KMS-11 (cell line): ENCODE measurements around the gene PTPN1.

ENCODE experiments used
- H2AFZ ChIP-seq: fragments of 200-600 bp; sonication (generic); 2 replicates; pipeline ENCODE4 v1.6.1; 2016; ENCODE audit warnings: antibody characterized with exemption, mixed run types, low read depth
- H3K27ac ChIP-seq: fragments of 200-600 bp; sonication (generic); 2 replicates; pipeline ENCODE4 v1.6.1; 2016; ENCODE audit warnings: mild to moderate bottlenecking, mixed run types
- H3K27me3 ChIP-seq: fragments of 200-600 bp; sonication (generic); 2 replicates; pipeline ENCODE4 v1.6.1; 2017; ENCODE audit warnings: mild to moderate bottlenecking, low read depth, mixed run types, moderate library complexity; ENCODE audit not compliant: insufficient read depth
- H3K36me3 ChIP-seq: fragments of 200-600 bp; sonication (generic); 2 replicates; pipeline ENCODE4 v1.6.1; 2017; ENCODE audit warnings: mild to moderate bottlenecking, mixed run types; ENCODE audit not compliant: insufficient read depth
- H3K4me1 ChIP-seq: fragments of 200-600 bp; sonication (generic); 2 replicates; pipeline ENCODE4 v1.6.1; 2016; ENCODE audit warnings: mild to moderate bottlenecking, low read depth, mixed run types; ENCODE audit not compliant: poor library complexity, severe bottlenecking
- H3K4me2 ChIP-seq: fragments of 200-600 bp; sonication (generic); 2 replicates; pipeline ENCODE4 v1.7.0; 2016; ENCODE audit warnings: mild to moderate bottlenecking, mixed run types
- H3K4me3 ChIP-seq: fragments of 200-600 bp; sonication (generic); IDR thresholded peaks from 2 replicates; pipeline ENCODE4 v1.6.1; 2017; ENCODE audit warnings: low read depth, low read length, mixed read lengths; ENCODE audit not compliant: insufficient read depth
- H3K79me2 ChIP-seq: fragments of 200-600 bp; sonication (generic); 2 replicates; pipeline ENCODE4 v1.6.1; 2016; ENCODE audit warnings: low read depth, mixed run types; ENCODE audit not compliant: insufficient read depth
- H3K9ac ChIP-seq: fragments of 200-600 bp; sonication (generic); 2 replicates; pipeline ENCODE4 v1.6.1; 2016; ENCODE audit warnings: mild to moderate bottlenecking, mixed run types
- H4K20me1 ChIP-seq: fragments of 200-600 bp; sonication (generic); 2 replicates; pipeline ENCODE4 v1.6.1; 2016; ENCODE audit warnings: mild to moderate bottlenecking, mixed run types; ENCODE audit not compliant: insufficient read depth
- TF ChIP-seq, protein P1 (sequence below): fragments of 200-600 bp; sonication (generic); conservative IDR thresholded peaks from 2 replicates; pipeline ENCODE4 v1.6.1; 2017; ENCODE audit warnings: low read depth, mild to moderate bottlenecking, antibody characterized with exemption, low read length, moderate library complexity, mixed read lengths

Gene PTPN1

DNA sequence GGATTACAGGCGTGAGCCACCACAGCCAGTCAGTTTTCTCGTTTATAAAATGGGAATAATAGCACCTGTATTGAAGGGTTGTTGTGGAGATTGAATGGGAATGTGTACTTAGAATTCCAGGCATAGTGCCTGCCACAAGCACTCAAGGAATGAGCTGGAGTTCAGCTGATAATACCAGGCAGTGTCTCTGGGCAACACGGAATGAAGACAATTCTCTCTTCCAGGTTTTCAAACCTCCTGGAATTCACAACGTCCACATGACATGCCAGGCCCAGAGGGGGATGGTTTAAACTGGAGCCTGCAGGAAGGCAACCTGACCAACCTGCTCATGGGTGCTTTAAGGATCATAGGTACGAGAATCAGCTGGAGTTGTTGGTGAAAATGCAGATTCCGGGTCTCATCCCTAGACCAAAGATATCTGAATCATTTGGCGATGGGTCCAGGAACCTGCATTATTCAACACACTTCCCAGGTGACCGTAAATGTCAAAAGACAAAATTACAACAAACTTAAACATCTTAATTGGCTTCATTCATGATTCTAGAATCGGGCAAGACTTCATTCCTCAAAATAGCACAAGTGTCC is 1.9 kb upstream of the PTPN1 start:
- Histone ChIP-seq H3K27me3 (no peaks in the 10 kb centered on the region), H3K79me2 (peaks cover 27% of the 10 kb centered on the region), H3K4me3 (no peak overlapping the region), H3K36me3 (no peaks in the 10 kb centered on the region), H2AFZ (no peak overlapping the region), H3K9ac (no peak overlapping the region), H4K20me1 (peaks cover 9% of the 10 kb centered on the region; the same call in 1 of the 2 replicates), H3K4me2 (no peak overlapping the region), H3K4me1 (peaks cover 29% of the 10 kb centered on the region), H3K27ac (no peak overlapping the region)
- TF ChIP-seq, protein P1, sequence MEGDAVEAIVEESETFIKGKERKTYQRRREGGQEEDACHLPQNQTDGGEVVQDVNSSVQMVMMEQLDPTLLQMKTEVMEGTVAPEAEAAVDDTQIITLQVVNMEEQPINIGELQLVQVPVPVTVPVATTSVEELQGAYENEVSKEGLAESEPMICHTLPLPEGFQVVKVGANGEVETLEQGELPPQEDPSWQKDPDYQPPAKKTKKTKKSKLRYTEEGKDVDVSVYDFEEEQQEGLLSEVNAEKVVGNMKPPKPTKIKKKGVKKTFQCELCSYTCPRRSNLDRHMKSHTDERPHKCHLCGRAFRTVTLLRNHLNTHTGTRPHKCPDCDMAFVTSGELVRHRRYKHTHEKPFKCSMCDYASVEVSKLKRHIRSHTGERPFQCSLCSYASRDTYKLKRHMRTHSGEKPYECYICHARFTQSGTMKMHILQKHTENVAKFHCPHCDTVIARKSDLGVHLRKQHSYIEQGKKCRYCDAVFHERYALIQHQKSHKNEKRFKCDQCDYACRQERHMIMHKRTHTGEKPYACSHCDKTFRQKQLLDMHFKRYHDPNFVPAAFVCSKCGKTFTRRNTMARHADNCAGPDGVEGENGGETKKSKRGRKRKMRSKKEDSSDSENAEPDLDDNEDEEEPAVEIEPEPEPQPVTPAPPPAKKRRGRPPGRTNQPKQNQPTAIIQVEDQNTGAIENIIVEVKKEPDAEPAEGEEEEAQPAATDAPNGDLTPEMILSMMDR: no peak

DNA sequence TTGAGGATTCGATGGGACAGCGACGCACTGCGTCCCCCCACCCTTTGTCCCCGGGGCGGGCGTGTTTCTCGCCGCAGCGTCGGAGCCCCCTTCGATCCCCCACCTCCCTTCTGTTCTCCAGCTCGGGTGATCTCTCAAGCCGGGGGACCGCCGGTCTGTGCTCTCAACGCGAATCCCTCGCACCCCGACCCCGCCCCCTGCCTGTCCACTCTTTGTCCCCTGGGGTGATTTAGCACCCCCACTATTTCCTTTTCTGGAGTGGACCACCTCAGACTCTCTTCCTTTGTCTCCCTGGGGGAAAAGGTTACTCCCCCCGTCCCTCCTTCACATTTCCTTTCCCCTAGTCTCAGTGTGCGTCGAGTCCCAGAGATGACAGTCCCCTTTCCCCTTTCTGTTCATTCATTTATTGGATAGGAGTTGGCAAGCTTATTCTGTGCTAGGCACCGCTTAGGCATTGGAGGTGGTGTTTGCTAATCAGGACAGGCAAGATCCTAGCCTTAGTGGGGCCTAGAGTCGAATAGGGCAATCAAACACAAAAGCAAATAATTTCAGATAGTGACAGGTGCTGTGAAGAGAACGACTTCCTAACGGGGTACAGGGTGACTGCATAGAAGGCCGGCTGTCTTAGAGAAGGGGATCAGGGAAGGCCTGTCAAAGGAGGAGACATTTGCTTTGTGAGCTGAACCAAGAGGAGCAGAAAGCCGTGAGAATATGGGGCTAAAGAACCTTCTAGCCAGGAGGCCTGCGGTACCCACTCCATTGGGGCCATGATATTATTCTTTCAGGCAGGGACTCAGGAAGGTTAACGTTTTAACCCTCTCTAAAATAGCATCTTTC is 741 bp downstream of the PTPN1 start:
- Histone ChIP-seq H3K27ac (no peak overlapping the region), H2AFZ (peak overlapping the region; percentile 93; the same call in 1 of the 2 replicates), H3K4me1 (peaks cover 31% of the 10 kb centered on the region)

DNA sequence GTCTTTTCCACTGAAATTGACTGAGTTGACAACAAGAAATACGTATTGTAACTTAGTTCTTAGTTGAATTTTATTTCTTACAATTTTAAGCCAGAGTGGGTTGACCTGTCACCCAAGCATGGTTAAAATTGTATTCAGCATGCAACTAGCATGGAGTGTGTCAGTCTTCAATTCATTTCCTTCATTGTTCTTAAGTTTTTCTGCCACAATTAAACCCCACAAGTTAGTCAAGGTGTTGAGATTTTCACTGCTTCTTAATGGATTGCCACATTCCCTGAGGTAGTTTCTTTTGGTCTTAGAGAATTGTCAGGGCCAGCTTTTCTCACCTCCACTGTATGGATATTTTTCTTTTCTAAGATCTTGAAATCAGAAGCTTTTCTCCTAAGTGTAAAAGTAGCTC is 2.1 kb downstream of the PTPN1 start:
- no peak overlapping the region for H3K27ac ChIP-seq
- H2AFZ ChIP-seq: no peak overlapping the region
- no peaks in the 10 kb centered on the region for H3K27me3 ChIP-seq
- peaks cover 16% of the 10 kb centered on the region; the same call in 1 of the 2 replicates for H4K20me1 ChIP-seq
- no peak overlapping the region for H3K9ac ChIP-seq
- no peaks in the 10 kb centered on the region for H3K36me3 ChIP-seq
- peaks cover 44% of the 10 kb centered on the region for H3K4me1 ChIP-seq
- TF ChIP-seq, protein P1: no peak
- H3K4me2 ChIP-seq: peak overlapping the region; percentile 97; the same call in 1 of the 2 replicates
- peaks cover 48% of the 10 kb centered on the region for H3K79me2 ChIP-seq
- no peak overlapping the region for H3K4me3 ChIP-seq

More for the DNA sequence above, 741 bp downstream of the PTPN1 start:
- TF ChIP-seq, protein P1: no peak
- H4K20me1 ChIP-seq: peaks cover 15% of the 10 kb centered on the region; the same call in 1 of the 2 replicates
- peak overlapping the region; percentile 76 for H3K9ac ChIP-seq
- no peaks in the 10 kb centered on the region for H3K36me3 ChIP-seq
- no peaks in the 10 kb centered on the region for H3K27me3 ChIP-seq
- H3K4me3 ChIP-seq: no peak overlapping the region
- H3K4me2 ChIP-seq: peak overlapping the region; percentile 97
- H3K79me2 ChIP-seq: peaks cover 46% of the 10 kb centered on the region

DNA sequence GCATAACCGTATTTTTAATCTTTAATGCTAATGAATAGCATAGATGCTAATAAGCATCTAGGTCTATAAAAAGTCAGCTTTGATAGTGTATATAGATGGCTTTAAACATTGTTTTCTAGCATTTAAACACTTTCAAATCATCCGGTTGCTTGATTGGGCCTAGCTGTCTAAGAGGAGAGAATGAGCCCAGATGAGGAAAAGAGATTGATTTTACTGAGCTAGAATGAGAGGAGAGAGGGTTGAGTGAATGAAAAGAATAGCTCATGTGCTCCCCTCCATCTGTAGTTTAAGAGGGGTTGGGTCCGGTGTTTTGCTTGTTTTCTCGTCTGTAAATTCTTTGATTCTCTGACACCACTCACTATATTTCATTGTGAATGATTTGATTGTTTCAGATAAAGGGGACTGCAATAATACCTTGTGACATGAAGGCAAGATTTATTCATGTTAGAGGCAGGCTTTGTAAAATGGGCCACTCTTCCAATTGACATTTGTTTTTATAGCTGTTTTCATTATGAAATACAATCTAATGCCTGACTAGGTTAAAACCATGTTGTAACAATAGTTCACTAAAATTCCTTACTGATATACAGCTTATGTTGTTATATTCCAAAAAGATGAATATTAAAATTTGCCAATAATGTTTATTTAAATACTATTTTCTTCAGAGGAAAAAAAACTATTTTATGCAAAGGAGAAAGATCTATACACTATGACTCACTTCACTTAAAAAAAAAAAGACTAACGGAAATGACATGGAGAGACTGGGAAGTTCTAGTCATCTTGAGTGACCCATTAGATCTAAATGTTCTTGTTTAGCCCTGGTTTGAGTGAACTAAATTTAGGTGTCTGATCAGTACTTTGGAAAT is 3.2 kb downstream of the PTPN1 start:
- TF ChIP-seq, protein P1: no peak
- peaks cover 16% of the 10 kb centered on the region; the same call in 1 of the 2 replicates for H4K20me1 ChIP-seq
- H3K79me2 ChIP-seq: peaks cover 58% of the 10 kb centered on the region
- H3K4me1 ChIP-seq: peaks cover 53% of the 10 kb centered on the region
- H3K36me3 ChIP-seq: no peaks in the 10 kb centered on the region
- H2AFZ ChIP-seq: no peak overlapping the region
- H3K4me2 ChIP-seq: no peak overlapping the region
- H3K4me3 ChIP-seq: no peak overlapping the region
- H3K27ac ChIP-seq: no peak overlapping the region
- H3K27me3 ChIP-seq: no peaks in the 10 kb centered on the region
- no peak overlapping the region for H3K9ac ChIP-seq
